Fibroblast of villous mesenchyme (primary cell): ENCODE measurements around the gene HPSE. TPM values are rescaled to one million over a fixed set of nuclear protein-coding genes. Genes with fewer than 3 reads are reported as not detected.
A peak's percentile ranks its signal among the peaks of the same experiment; 100 is the strongest.

Source experiments
- DNase-seq: peaks from one replicate; pipeline ENCODE4 v3.0.0-alpha.2; 2010; ENCODE audit warnings: low read depth
- H3K4me3 ChIP-seq: 2 replicates; pipeline ENCODE4 v1.5.1; 2011; ENCODE audit warnings: low read depth, mild to moderate bottlenecking, low read length
- total RNA-seq: library from RNA; depleted of rRNA; stranded (reverse); fragments of >200 nt; gene quantifications from 2 replicates; pipeline ENCODE4 v1.2.3, GENCODE V29; 2012
- TF ChIP-seq, protein P1 (sequence below): IDR thresholded peaks from 2 replicates; pipeline ENCODE4 v1.5.1; 2012; ENCODE audit warnings: low read depth, mild to moderate bottlenecking, low read length; ENCODE audit not compliant: insufficient read depth

The HPSE gene
- total RNA-seq, 1 donor = 0.43 TPM

GRCh38 chr4:83360018-83360417 lies 25.4 kb upstream of the HPSE start:
- H3K4me3 ChIP-seq = no peak overlapping the region
- TF ChIP-seq, protein P1, sequence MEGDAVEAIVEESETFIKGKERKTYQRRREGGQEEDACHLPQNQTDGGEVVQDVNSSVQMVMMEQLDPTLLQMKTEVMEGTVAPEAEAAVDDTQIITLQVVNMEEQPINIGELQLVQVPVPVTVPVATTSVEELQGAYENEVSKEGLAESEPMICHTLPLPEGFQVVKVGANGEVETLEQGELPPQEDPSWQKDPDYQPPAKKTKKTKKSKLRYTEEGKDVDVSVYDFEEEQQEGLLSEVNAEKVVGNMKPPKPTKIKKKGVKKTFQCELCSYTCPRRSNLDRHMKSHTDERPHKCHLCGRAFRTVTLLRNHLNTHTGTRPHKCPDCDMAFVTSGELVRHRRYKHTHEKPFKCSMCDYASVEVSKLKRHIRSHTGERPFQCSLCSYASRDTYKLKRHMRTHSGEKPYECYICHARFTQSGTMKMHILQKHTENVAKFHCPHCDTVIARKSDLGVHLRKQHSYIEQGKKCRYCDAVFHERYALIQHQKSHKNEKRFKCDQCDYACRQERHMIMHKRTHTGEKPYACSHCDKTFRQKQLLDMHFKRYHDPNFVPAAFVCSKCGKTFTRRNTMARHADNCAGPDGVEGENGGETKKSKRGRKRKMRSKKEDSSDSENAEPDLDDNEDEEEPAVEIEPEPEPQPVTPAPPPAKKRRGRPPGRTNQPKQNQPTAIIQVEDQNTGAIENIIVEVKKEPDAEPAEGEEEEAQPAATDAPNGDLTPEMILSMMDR = no peak
- no peak for DNase-seq

- no peak overlapping the region for H3K4me3 ChIP-seq
- peak; percentile 71 for DNase-seq
- TF ChIP-seq, protein P1 = no peak
Observed at GRCh38 chr4:83358410-83358809, 23.8 kb upstream of the HPSE start.

GRCh38 chr4:83356899-83357661 lies 22.4 kb upstream of the HPSE start:
- peak; percentile 88 for DNase-seq
- no peak overlapping the region for H3K4me3 ChIP-seq
- TF ChIP-seq, protein P1 = no peak

GRCh38 chr4:83353516-83353915 lies 18.9 kb upstream of the HPSE start:
- DNase-seq = no peak
- H3K4me3 ChIP-seq = no peak overlapping the region
- TF ChIP-seq, protein P1 = no peak

GRCh38 chr4:83348074-83348473 lies 13.4 kb upstream of the HPSE start:
- no peak for DNase-seq
- TF ChIP-seq, protein P1 = no peak
- no peak overlapping the region for H3K4me3 ChIP-seq

GRCh38 chr4:83342476-83342875 lies 7.8 kb upstream of the HPSE start:
- TF ChIP-seq, protein P1 = no peak
- DNase-seq = no peak

GRCh38 chr4:83340692-83341343 lies 6.2 kb upstream of the HPSE start:
- DNase-seq = no peak
- TF ChIP-seq, protein P1 = no peak

More at GRCh38 chr4:83342476-83342875, 7.8 kb upstream of the HPSE start:
- no peak overlapping the region for H3K4me3 ChIP-seq

More at GRCh38 chr4:83340692-83341343, 6.2 kb upstream of the HPSE start:
- no peak overlapping the region for H3K4me3 ChIP-seq
